Lower leg skin (tissue), 3 donors: ENCODE results near the gene SPATA32.

ENCODE experiments used
- CTCF ChIP-seq, 3 donors: fragments of 450-650 bp; IDR thresholded peaks; one replicate each; pipeline ENCODE4 v1.5.1; 2016; ENCODE audit warnings: antibody characterized with exemption in 3 of 3, mild to moderate bottlenecking in 3 of 3, moderate library complexity in 2 of 3
- POLR2A ChIP-seq, 2 donors: fragments of 450-650 bp; IDR thresholded peaks; one replicate each; pipeline ENCODE4 v1.6.1; 2016 to 2017; ENCODE audit warnings: antibody characterized with exemption in 2 of 2, mild to moderate bottlenecking in 1 of 2, moderate library complexity in 1 of 2

GRCh38 chr17:45273551-45273957 is 11.7 kb upstream of the SPATA32 start:
- TF ChIP-seq CTCF (IDR thresholded peaks at IDR 0.05) (no peak), POLR2A (IDR thresholded peaks at IDR 0.05) (no peak)
